OCI-M2 (cell line): Measurements from ENCODE around the gene MAP3K4.

ENCODE experiments used
- DNase-seq: peaks from one replicate; lab custom pipeline; 2025; ENCODE audit not compliant: unreplicated experiment; lab: John Stamatoyannopoulos, UW

The MAP3K4 gene

DNA sequence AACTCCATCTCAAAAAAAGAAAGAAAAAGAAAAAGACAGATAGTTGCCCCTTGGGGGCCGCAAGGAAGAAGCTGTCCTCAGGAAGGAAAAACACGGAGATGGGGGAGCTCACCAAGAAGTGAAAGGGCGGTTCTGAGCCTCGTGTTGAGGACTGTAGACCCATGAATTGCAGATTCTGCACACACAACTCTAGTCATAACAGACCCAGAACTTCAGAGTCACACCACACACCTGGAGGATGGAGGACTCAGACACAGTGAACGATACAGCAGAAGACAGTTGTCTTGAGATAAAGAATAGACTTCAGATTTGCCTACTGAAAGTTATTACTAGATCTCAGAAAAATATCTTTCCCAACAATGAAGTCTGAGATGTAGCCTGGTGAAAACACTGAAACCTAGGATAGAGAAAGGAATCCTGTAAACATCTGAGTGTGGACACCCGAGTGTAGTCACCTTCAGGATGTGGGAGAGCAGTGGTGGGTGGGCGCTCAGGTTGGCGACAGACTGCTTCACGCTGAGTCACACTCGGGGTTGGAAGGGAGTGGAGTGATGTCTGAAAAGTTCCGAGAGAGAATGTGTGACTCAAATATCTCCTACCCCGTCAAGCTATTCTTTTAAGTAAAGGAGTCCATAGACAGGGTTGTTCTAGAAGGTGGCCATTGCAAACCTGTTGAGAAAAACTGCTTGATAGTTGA, 88.1 kb downstream of the MAP3K4 start:
- no peak for DNase-seq

DNA sequence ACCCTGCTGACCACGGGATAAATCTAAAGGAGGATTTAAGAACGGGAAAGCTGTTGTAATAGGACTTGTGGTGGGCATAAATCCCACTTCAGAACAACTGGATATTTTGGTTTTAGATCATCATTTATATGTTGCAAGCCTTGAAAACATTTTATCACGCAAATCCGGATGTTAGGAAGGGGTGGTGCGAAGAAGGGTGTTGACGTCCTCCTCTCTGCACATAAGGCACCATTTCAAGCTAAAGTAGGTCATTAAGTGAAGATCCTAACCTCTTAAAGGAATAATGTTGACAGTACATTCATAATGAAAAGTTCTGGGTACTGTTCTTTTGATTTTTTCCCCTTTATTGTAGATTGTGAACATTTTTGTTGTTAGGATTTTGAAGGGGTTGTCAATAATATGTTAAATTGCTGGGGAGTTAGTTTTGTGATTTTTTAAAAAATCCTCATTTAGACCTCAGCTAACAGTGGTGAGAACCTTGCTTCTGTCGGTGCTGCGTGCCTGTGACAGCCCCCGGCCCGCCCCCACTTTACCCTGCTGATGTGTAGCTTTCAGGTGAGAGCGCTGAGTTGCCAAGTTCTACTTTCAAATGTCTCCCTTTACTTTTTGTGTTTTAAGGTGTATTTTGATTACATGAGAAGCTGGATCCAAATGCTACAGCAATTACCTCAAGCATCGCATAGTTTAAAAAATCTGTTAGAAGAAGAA, 88.8 kb downstream of the MAP3K4 start:
- DNase-seq, result no peak

DNA sequence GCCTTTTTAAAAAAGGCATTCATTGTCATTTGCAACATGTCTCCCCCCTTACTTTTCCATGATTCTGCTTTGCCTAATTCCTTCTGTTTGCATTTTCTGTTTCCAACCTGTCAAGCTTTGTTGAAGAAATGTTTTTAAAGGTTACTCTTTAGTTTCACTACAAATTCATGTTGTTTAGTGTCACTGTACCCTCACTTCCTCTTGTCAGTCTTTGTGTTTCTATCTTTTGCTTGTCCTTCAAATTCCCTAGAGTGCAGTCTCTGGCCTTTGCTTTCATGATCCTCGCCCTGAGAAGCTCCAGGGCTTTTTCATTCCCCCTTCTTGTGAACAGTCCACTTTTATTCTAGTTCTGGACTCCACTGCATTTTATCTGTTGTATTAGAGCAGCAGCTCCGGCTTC, 90.6 kb downstream of the MAP3K4 start:
- no peak for DNase-seq

DNA sequence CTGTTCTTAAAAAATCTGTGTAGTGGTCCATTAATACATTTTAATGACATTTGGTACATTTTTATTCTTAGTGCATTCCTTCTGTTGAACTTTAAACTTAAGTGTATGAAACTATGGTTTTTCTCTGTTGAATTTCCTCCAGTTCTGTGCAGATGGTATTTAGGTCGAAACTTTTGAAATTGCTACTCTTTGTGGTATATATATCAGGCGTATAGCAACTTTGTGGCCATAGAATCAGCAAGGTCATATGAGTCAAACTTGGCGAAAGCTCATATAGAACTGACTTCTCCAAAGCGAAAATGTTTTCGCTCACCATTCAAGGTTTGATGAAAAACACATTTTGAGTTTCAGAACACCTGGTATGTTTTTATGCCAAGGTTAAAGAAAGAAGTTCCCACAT, 93.7 kb downstream of the MAP3K4 start:
- no peak for DNase-seq

DNA sequence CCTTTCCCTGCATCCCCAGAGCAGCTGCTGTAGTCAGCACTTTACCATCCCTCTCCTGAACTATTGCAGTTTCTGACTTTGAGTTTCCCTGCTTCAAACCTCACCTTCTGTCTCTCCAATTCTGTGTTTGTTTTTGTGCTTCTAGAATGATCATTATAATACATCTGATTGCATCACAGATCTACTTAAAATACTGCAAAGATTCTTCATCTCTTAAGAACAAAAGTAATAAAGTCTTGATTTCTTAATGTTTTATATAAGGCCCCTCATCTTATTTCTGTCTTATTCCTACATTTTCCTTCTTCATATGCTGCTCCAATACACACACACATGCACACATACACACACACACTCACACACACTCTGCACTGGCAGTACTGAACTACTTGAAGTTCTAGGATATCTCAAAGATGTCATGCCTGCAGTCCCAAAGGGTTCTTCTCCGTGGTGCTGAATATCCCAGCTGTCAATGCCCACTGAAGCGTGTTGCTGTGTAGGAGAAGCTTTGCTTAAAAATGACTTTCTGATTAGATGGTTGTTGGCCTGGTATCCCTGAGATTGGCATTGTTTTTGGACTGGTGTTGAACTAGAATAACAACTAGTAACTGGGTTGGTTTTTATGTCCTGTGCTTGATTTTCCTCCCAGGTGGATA, 97.2 kb downstream of the MAP3K4 start:
- DNase-seq, result no peak

DNA sequence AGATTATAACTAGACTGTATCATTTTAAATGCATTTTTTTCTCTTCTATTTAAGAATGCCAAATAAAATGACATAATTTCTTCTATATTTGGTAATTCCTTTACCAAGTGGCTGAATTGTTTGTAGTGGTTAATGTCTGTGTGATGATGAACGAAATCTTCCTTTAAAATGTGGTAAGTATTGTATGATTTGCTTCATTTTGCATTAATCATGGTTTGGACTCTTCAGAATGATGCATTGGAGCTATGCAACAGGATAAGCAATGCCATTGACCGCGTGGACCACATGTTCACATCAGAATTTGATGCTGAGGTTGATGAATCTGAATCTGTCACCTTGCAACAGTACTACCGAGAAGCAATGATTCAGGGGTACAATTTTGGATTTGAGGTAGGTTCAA, 99.6 kb downstream of the MAP3K4 start:
- no peak for DNase-seq

DNA sequence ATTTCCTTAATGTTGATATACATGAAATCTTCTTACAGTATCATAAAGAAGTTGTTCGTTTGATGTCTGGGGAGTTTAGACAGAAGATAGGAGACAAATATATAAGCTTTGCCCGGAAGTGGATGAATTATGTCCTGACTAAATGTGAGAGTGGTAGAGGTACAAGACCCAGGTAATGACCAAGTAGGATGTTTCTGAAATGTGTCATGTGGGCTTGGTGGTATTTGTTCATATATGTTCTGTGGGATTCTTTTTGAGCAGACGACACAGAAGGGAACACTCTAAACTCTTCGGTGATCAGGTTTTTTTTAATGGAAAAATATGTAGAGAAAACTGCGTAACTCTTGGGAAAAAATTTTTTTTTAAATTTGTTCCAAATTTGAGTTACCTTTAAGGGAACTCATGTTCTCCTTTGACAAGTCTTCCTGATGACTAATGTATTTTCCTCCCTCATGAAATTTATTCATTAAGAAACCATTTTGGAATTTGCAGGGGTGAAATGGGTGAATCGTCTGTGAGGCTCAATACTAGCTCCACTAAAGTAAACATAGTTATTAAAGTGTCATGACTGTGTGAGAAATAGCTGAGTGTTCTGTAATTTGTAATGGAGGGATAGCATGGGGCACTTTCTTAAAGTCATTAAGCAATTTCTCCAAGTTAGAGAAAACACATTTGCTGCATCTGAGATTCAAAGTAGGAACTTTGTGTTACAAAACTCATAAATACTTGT, 100.6 kb downstream of the MAP3K4 start:
- no peak for DNase-seq

DNA sequence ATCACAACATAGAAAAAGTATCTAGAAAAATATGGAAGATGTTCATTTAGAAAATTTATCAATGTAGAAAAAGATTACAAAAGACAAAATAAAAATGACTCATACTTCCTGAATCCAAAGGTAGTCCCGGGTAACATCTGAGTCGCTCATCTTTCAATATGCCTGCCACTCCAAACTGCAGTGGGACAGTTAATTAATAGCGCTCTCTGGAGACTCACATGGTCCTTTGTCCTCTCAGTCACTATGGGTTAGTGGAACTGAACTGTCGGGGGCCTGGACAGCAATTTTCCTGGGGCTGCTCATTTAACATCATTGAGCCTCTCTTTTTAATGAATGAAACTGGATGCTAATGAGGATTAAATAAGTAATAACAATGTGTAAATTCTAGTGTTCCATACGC, 103.4 kb downstream of the MAP3K4 start:
- no peak for DNase-seq

DNA sequence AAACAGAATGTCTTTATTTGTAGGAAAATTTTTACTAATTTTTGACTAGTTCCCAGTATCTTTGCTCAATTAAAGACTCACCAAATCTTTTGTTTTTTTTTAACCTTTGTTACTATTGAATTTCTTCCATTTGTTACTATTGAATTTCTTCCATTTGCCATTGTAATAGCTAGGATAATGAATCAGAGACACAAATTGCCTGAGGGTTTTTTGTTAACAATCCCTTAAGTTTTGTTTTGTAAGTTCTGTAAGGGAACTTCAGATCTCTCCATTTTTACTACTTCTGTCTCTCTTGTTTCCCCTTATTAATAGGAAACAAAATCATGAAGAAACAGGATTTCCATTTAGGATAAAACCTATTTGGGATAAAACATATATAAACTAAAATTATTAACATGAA, 104.3 kb downstream of the MAP3K4 start:
- no peak for DNase-seq

DNA sequence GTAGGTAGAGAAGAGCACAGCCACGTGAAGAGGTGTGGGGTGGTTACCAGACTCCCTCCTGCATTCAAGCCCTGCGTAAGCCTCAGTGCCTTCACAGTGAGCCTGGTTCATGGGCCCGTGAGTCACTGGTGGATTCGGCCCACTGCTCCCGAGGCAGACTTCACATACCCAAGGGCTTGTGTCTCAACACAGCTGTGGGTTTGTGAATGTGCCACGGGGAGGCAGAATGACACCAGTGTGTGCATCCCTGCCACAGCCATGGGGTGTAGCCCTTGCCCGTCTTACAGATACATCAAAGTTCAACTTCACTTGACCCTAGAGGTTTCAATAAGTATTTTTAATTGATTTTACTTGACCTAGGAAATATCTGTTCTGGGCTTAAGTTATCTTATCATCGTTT, 108.5 kb downstream of the MAP3K4 start:
- no peak for DNase-seq

DNA sequence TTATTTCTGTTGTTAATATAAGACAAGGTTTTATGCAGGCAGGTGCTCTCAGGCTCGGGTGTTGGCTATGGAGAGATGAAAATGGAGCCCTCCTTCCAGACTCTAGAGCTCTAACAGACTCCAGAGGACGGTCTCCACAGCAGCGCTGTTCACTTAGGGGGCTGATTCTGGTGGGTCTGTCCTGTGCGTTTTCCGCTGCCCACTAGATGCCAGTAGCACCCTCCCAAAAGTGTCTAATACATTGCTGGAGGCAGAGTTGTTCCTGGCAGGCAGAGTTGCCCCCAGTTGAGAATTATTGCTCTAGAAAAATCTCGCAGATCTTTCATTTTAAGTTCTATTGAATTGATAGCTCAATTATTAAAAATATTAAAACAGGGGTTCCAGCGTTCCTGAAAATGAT, 109.9 kb downstream of the MAP3K4 start:
- DNase-seq, result no peak

DNA sequence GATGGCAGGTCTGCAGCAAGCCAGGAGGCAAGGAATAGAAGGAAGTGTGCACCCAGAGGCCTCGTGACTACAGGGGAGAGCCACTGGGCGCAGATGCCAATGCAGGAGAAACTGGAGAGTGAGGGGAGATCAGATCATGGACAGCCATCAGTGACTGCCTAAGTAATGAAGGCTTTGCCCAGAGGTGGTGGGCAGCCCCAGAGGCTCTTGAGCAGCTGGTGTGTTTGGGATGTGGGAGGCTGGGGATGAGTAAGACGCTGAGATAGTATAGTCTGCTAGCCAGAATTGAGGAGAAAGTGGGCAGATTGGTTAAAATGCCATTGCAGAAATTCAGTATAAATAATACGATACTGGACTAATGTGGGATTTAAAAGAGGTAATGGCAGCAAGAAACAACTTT, 111.9 kb downstream of the MAP3K4 start:
- no peak for DNase-seq

DNA sequence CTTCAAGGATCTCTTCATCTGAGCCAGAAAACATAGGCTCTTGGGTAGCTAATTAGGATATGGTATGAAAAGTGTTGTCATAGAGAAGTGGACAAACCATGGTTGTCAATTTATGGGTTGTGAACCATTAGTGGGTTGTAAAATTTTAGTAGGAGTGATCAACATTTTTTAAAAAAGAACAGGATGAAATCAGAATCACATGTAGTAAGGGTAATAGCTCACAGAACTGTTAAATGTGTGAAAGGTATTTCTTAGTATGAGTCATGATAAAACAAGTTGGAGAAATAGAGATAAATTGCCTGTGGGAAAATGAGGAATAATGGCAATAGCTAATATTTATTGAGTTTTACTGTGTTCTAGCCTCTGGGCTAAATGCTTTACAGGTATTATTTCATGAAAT, 113.4 kb downstream of the MAP3K4 start:
- DNase-seq, result no peak

DNA sequence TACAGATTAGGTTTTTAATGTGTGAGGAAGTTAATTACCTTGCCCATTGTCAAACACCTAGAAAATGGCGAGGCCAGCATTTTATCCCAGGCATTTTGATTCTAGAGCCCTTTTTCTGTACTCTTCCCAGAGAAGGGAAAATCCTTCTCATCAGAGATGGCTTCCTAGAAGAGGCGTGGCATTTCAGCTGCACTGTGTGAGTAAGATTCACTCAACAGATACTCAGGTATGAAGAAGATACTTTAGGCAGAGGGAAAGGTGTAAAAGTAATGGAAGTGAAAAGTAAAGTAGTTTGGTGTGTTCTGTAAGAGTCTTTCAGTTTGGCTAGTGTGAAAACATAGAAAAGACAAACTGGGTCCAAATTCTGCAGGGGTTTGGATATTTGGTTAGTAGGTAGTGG, 113.8 kb downstream of the MAP3K4 start:
- no peak for DNase-seq

DNA sequence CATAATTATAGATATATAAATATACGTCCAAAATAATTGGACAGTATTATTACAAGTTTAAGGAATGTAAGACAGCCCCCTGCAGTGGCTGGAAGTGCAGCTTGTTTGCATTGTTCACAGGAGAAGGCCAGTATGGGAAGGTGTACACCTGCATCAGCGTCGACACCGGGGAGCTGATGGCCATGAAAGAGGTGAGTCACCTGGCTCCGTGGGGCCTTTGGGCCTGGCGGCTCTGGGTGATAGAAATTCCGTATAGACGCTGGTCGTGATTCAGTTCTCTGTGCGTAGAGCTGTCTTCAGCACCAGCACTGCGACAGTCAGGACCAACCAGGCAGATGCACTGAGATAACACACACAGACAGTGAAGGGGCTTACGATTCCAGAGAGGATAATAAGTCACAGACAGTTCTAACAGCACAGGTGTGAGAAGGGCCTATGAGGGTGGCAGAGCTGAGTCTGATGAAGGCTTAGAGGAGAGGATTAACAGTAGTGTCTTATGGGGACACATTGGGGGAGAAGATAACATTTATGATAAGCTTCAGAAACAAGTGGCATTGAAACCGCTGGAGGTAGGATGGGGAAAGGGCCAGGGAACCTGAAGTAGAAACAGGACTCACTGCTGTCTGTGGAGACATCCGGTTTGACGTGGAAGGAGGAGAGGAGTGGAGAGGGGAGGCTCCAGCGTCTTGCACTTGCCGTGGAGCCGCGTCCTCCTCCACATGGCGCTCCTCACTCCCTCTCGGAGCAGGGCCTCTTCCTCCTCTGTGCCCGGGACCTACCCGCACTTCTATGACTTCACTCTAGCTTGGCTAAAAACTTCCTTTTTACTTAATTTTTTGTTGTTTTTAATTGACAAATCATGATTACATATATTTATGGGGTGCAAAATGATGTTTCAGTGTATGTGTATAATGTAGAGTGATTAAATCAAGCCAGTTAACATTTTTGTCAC, 116.5 kb downstream of the MAP3K4 start:
- no peak for DNase-seq

DNA sequence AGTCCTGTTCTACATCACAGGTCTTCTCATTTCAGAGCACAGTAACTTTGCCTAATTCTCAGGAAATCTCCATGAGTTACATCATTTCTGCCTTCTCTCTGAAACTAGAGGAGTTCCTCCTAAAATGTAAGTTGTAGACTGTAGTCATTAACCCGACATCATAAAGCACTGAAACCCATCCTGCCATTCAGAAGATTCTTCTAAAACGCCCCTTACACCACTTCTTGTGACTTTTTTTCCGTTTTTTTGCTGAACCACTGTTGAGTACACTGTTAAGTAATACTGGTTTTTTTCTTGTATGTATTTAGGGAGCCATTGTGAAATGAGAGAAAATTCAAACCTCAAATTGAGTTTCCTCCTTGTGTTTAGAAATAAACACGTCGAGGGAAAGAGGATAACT, 117.3 kb downstream of the MAP3K4 start:
- no peak for DNase-seq

DNA sequence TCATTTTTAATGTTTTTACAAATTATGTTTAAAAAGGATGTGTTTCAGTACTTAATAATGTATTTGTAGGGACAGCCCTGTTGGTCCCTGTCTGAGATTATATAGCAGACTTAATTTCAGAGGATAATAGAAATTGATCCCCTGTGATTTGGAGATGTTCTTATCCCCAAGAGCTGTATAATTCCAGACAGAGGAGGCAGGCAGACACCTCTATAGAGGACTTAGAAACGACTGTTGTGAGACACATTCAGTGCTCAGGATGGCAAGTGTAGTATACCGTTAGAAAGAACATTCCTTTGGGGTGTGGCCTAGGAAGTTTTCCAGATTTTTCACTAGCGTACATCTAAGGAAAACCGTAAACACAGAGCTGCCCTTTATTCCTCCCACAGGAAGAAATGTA, 117.8 kb downstream of the MAP3K4 start:
- no peak for DNase-seq

DNA sequence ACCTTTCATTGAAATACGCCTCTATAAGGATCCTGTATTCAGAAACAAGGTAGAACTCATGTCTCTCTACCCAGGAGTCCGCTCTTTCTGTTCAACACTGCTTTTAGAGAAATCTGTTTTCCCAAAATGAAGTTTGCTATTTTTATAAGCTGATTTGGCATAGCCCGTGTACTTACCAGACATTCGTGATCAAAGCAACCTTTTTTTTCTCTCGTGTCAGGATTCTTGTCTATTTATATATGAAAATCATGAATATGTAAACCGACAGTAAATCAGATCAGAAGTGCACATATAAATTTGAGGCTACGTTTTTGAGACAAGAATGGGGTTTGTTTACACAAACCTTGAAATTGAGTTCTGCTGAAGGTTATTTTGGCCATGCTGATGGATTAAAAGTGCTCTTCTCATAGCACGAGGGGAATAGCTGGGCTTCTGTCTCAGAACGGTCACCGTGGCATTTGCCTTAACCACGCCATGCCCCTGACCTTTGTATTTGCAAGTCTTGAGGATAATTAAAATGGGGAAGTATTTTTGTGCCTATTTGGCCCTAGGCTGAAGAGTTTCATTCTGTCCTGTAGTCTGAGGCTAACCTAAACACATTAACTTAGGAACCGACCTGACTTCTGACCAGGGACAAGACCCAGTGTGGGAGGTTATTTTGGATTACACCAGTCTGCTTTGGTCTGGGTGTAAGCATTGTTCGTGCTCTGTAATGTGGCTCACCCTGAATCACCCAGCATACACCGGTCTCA, 118.6 kb downstream of the MAP3K4 start:
- DNase-seq, result no peak

DNA sequence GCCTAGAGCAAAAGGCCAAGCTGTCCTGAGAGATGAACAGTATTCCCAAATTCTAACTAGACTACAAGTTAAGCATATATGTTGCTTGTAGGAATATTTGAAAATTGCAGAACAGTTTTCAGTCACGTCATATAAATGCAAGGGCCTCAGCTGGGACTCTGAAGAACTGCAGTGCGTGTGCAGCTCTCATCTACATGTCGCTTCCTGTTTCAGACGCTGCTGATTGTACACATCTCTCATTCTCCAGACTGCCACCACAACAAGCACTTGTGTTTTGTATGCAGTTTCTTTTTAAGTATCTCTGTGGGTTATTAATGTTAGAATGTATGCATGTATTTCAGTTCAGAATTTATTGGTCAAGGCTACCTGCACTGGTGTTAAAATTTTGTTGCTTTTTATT, 119.7 kb downstream of the MAP3K4 start:
- no peak for DNase-seq

DNA sequence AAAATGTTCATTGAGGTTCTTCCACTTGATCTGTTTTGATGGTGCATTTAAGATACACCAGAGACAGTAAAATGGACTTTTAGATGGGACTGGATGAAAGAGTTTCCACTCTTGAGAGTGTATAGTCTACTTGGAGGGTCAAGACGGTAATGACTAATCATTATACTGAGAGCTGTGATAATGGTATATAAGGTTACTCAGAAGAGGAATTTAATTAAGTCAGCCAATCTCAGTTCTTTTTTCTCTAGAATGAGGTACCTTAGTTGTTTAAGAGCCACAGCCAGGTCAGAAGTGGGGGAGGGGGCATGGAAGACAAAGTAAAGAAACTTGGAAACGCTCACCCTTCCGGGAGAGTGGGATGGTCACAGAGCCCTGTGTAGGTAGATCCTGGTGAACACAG, 123.9 kb downstream of the MAP3K4 start:
- no peak for DNase-seq
